Amniotic epithelial cell (primary cell): ENCODE measurements around the gene BCL2.
"Not testable (repeated sequence)": the region's sequence is repeated elsewhere in the genome, so short reads cannot be mapped to it uniquely, and the experiment has no call there.

Source experiments
- DNase-seq: peaks from one replicate; pipeline ENCODE4 v3.0.0-alpha.2; 2010; ENCODE audit warnings: low read depth

Gene BCL2

DNA sequence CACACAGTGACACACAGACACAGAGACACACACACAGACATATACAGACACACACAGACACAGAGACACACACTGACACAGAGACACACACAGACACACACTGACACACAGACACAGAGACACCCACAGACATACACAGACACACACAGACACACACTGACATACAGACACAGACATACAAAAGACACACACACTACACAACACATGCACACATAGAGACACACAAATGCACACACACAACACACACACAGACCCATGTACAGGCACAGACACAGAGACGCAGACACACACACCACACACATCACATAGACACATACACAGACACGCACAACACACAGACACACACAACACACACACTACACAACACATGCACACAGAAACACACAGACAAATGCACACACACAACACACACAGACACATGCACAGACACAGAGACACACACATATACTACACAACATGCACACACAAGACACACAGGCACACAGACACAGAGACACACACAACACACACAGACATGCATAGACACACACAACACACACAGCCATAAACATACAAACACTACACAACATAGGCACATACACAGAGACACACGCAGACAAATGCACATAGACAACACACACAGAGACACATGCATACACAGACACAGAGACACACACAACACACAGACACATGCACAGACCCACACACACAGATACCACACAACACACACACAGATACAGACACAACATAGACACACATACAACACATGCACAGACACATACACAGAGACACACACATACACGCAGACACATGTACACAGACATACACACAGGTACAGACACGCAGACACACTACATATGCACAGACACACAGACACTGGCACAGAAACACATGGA, 120.5 kb downstream of the BCL2 start:
- no peak for DNase-seq

GRCh38 chr18:63198098-63198760, 121.3 kb downstream of the BCL2 start:
- no peak for DNase-seq

DNA sequence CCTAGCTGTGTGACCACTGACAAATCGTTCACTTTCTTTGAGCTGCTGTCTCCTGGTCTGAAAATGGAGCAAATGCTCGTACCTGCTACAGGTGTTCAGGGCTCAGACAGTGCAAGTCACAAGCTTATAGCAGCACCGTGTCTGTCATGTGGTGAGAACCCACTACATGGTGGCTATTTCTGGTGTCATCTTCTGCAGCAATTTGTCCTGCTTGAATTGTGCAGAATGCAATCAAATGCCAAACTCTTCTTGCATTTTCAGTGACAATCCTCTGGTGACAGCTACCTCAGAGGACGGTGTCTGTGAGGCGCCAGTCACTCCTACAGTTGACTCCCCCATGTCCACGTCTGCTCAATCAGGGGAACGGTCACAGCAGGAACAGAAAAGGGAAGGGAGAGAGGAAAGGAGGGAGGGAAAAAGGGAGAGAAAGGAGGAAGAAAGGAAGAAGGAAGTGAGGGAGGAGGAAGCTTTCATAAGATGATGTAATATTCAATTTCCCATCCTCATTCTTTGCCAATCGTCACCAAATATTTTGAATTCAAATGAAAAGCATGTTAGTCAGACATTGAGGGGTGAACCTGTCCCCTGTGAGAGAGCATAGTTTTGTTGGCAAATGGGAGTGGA, 122.2 kb downstream of the BCL2 start:
- no peak for DNase-seq

DNA sequence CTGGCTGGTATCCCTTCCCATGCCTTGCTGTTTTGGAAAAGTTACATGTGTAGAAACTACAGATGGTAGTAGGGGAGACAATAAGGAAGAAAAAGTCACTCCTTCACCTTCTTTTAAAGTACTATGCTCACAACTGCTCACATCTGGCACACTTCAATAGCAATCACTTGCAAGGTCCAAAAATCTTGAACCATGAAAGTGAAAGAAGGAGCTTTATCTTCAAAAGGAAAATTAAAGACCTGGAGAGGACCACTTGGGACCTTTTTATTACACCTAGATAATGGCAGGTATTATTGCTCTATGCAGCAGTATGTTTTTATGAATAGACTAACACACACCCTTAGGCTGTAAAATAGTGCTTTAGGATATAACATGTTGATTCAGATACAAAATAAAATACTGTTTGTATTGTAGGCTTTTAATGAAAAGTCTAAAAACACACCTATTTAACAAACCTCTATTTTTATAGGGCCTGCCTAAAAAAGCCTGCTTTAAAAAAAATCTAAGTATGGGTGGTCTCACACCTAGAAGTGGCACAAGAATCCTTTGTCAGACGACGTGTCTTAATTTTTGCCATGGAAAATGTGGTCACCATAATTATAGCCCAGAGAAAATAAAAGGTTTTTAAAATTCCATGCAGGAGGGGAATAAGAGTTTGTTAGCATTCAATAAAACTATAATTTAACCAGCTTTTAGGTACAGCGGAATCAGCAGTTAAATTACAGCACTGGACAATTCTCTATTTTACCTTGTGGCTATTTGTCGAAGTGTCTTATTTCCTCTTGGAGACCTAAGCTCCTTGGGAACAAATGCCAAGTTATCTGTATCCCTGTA, 124.0 kb downstream of the BCL2 start:
- no peak for DNase-seq

- no peak for DNase-seq
These were observed 126.7 kb downstream of the BCL2 start for GRCh38 chr18:63192885-63193349.

DNA sequence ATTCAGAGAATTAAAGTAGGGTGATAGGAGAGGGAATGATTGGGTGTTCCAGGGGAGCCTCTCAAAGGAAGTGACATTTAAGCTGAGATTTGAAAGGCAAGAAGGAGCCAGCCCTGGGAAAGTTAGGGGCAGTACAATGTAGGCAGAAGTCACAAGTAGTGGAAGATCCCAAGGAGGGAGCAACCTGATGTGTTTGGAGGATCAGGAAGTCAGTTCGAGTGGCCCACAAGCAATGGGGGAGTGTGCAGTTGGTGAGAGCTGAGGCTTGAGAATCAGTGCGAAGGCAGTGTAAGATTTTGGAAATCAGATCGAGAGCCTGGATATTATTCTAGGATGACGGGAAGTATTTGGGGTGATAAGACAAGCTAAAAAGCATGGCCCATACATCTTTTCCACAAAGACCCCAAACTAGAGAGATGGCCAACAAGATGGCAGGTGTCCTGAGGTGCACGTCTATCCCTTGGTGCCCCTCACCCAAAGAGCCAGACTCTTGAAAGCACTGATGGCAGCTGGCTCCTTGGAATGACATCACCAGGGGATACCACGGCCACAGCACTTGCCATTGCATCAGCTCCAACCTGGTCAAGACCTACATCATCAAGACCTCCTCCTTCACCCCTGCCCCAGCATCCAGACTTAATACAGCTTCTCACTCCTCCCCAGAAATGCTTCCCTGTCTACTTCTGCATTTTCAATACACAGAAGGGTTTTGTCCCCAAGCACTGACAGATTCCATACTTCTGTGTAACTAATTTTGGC, 127.3 kb downstream of the BCL2 start:
- no peak for DNase-seq

DNA sequence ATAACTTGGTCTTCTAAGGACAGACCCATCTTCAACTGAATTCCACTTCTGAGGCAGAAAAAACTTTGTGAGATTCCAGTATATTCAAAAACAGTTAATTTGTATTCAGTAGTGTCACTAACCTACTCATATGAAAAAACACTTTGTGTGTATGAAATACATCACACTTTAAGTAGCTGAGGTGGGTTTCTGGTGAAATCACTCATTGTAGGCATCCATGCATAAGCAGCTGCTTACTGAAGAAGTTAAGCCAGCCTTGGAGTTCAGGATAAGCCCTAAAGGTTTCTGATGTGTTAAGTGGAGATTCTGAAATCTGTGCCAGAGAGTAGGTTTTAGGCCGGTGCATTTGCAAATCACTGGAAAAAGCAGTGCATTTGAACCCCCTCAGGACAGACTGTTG, 128.2 kb downstream of the BCL2 start:
- no peak for DNase-seq

- not testable (repeated sequence) for DNase-seq
These were observed 128.7 kb downstream of the BCL2 start for GRCh38 chr18:63190838-63191237.

DNA sequence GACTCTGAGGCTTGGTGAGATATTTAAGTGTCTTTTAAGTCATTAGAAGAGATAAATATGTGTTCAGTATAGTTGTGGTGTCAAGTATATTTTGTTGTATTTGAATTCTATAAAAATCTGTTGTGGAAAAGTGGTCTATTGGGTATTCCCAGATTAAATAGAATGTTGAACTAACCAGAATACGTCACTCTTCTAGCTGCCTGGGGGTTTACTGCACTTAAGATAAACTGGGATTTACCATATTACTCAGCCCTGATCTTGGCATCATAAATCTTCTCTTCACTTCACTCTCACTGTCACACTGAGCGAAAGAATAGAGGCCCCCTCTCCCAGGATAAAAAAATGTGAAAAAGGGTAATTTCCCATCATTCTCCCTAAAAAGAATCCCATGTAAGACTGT, 129.8 kb downstream of the BCL2 start:
- DNase-seq = peak; percentile 23

DNA sequence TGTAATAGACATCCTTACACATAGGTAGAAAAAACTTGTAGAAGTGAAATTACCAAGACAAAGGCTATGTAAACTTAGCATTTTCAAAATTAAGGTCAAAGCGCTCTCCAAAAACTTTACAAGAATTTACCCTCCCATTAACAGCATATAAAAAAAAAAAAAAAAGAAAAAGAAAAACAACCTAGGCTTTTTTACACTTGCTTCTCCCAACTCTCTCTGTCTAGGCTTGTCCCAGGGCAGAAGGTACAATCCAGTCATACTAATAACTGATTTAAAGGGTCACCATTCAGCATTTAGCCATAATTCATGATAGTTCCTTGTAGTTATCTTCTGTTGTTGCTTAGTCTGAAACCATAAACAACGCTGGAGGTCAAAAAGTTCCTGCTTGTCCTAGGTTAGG, 130.5 kb downstream of the BCL2 start:
- DNase-seq = no peak

- DNase-seq = no peak
These were observed 131.6 kb downstream of the BCL2 start for GRCh38 chr18:63187791-63188460.

GRCh38 chr18:63187223-63187574, 132.4 kb downstream of the BCL2 start:
- DNase-seq = no peak

- DNase-seq = no peak
These were observed 132.9 kb downstream of the BCL2 start for GRCh38 chr18:63186520-63187222.

- DNase-seq = peak; percentile 17
These were observed 133.6 kb downstream of the BCL2 start for GRCh38 chr18:63185984-63186383.

DNA sequence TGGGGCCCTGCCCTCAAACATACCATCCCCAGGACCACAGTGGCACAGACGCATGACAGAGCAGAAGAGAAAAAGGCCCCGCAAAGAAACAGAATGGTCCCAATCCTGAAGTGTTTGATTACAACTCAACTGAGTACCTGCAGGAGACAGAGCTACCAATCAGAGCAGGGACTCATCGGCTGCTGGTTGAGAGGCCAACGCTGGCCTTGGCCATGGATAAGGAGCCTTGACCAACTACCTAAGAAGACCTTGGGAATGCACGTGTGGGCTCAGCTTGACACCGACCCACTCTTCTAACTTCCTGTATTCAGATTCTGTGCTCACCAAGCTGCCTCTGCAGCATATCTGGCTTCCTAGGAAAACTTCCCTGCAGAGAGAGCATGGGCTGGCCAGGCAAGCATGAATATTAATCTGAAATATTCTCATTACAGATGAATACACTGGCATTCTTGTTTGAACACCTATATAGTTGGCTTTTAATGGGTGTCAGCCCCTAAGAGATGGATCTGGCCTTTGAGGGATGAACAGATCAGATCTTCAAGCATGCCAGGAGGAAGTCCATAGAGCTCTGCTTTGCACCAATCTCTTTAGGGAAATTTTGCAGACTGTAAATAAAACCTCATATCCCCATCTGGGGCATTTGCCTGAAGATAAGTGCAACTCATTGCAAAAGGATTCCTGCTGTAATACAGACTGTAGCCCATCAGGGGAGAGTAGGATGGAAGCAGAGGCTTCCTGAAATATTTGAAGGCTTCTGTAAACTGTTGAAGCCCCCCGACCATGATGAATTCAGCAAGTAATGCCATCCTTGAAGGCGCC, 135.4 kb downstream of the BCL2 start:
- no peak for DNase-seq

GRCh38 chr18:63183378-63183777, 136.2 kb downstream of the BCL2 start:
- no peak for DNase-seq

DNA sequence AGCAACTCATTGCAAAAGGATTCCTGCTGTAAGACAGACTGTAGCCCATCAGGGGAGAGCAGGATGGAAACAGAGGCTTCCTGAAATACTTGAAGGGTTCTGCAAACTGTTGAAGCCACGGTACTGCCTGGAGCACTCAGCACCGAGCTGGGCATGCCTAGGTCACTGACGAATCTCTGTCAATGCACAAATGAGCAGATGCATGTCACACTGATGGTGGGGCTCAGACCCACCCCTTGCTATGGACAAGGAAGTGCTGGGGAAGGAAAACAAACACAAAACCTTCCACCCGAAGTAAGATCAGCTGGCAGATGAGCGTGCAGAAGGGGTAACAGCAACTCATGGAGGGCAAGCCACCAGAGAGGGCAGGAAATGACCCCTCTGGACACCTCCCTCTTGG, 136.7 kb downstream of the BCL2 start:
- DNase-seq = no peak

DNA sequence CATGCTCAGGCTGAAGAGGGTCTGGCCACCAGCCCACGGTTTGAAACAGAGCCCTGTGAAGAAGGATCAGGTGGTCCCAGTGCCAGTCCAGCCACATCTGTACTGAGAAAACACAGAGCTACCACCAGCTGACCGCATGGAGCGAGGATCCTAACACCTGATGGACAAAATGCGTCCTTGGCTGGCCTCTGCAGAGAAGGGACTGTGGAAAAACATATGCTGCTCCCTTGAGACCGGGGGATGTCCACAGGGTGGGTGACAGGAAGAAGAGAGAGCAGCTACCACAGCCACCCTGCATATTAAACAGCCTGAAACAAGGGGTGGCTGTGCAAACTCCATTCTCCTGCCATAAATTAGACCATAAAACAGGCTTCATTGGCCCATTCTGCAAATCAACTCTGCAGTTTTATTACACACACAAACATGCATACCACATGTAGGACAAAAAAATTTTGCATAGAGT, 137.2 kb downstream of the BCL2 start:
- DNase-seq = no peak

- DNase-seq = no peak
These were observed 137.8 kb downstream of the BCL2 start for GRCh38 chr18:63181706-63182309.
